AG08396 (cell line): ENCODE measurements around the gene GON7.
A peak's percentile ranks its signal among the peaks of the same experiment; 100 is the strongest.
"Not testable (repeated sequence)": the region's sequence is repeated elsewhere in the genome, so short reads cannot be mapped to it uniquely, and the experiment has no call there.

Experiments used
- DNase-seq: peaks from one replicate; pipeline ENCODE4 v3.0.0; 2012; ENCODE audit warnings: low spot score, mixed read lengths

Gene GON7

GRCh38 chr14:93206793-93207467, at the start of gene GON7, which contains the start of gene UBR7:
TSS of gene GON7 (minus strand) at chr14:93207065. CDS start at chr14:93207037, 28 bp downstream.
TSS of gene UBR7 (plus strand) at chr14:93207256. CDS start at chr14:93207292, 36 bp downstream.
- DNase-seq, result peak; percentile 96

- no peak for DNase-seq
Observed at GRCh38 chr14:93249128-93249831, 42.4 kb upstream of the GON7 start.

- DNase-seq, result no peak
Observed at GRCh38 chr14:93246534-93246933, 39.7 kb upstream of the GON7 start.

- DNase-seq, result no peak
Observed at GRCh38 chr14:93245764-93246420, 39.0 kb upstream of the GON7 start.

- DNase-seq, result no peak
Observed at GRCh38 chr14:93240678-93241000, 33.8 kb upstream of the GON7 start.

DNA sequence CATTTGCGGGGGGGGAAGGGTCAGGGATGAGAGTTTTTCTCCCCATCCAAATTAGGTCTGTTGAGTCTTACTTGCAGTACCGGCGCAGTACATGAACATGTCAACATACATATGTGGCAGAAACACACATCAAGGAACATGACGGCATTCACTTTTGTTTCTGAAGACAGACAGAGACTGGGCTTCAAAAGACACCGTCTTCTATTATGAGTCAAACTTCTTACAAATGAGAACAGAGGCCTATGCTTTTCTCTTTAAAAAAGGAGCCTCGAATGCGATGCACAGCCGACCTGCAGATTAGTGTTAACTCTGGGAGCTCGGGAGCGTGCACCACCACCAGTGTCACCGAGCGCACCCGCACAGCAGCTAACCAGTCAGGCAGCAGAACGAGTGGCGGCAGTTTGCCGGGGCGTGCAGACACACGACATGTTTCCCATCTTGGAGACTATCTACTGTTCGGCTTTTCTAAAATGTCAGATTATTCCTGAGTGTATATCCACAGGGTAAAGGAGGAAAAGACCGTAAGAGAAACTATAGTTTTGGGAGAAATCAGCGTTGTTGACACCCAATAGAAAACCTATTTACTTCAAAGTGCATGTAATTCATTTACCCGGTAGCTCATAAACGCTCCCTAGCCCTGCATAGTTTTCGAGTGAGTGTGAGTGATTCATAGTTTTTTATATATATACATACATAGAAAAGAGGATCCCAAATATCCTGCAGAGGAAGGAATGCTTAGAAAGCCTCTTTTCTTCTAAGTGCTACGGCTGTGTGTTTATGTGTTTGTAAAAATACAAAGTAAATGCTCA, 33.2 kb upstream of the GON7 start:
- DNase-seq, result peak; percentile 43

DNA sequence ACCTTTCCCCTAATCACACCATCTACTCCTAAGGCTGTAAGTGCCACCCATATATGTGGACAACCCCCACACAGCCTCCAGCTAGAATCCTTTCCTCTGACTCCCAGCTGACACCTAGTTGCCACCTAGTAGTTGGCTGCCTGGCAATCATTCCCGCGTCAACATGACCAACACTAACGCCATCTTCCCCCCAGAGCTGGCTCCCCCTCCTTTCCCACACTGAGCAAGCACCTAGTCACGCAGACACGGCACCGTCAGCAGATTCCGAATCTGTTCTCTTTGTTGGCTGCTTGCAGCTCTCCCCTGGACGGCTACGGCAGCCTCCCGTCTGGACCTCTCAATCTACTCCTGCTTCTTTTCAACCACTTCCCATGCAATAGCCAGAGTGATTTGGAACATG, 27.9 kb upstream of the GON7 start:
- DNase-seq, result peak; percentile 80

DNA sequence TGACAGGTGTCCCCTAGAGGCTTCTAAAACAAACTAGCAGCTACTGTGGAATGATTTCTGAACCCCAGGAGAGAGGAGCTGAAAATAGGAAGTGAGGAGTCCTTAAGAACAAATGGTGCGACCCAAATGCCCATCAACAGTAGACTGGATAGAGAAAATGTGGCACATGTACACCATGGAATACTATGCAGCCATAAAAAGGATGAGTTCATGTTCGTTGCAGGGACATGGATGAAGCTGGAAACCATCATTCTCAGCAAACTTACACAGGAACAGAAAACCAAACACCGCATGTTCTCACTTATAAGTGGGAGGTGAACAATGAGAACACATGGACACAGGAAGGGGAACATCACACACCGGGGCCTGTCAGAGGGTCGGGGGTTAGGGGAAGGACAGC, 26.2 kb upstream of the GON7 start:
- not testable (repeated sequence) for DNase-seq

DNA sequence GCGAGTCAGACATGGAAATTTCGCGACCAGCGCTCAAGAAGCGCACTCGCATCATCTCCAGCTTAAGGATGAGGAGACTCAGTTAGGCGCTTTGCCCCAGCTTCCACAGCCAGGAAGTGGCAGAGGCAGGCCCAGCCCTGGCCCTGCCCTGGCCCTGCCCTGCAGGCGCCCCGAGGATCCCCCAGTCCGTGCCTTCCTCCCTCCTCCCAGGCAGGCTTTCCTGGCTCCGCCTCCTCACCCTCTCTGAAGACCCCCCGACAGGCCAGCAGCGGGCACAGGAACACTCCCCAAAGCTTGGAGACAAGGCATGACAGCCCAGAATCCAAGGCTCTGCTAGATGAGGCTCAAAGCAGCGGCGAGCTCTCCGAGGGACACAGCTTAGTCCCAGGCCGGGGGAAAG, 25.3 kb upstream of the GON7 start:
- DNase-seq, result no peak

DNA sequence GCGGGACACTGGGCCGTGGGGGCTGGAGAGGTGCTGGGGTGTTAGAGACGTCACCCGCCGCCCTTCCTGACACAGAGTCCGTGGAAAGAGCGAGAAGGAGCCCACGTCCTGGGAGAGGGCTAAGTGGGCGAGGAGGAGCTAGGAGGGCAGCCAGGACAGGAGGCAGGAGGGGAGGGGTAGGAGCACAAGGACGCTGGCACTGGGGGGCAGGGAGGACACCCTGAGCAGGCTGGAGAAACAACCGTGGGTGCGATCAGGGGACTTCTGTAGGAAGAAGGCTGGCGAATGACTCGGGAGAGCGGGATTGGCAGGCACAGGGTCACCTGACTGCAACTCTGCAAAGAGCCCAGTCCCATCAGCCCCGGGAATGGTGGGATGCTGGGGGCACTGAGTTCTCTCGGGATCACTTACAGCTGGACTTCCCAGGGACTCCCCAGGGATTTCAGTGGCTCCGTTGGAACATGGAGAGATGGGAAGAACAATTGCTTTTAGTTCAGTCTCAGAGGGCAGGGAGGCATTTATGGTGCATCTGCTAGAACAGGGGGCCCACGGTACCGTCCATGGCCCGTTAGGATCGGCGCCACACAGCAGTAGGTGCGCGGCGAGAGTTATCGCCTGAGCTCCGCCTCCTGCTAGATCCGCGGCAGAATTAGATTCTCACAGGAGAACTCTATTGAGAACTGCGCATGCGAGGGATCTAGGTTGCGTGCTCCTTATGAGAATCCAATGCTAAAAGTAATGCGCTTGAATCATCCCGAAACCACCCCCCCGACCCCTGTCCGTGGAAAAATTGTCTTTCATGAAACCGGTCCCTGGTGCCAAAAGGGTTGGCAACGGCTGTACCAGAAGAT, 24.5 kb upstream of the GON7 start:
- peak; percentile 70 for DNase-seq

- DNase-seq, result no peak
Observed at GRCh38 chr14:93230539-93230938, 23.7 kb upstream of the GON7 start.

- DNase-seq, result no peak
Observed at GRCh38 chr14:93228550-93228949, 21.7 kb upstream of the GON7 start.

DNA sequence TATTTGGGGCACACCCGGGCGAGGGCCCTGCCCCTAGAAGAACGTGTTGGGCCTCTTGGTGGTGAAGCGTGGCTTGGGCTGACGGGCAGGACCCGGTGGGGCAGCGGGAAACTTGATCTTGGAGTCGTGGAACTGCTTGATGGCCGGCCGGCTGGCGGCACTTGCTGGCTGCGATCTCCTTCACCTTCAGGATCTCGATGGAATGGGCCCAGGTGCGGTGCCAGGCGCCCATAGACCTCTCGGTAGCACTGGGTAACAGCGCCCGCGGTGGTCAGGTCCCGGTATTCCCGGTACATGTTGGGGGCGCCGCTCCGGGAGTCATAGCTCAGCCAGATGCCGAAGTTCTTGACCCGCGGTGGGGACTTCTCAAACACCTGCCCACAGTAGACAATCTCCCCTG, 16.7 kb upstream of the GON7 start:
- no peak for DNase-seq

- DNase-seq, result no peak
Observed at GRCh38 chr14:93220509-93220908, 13.6 kb upstream of the GON7 start.

GRCh38 chr14:93219103-93219726, 12.3 kb upstream of the GON7 start:
- no peak for DNase-seq

DNA sequence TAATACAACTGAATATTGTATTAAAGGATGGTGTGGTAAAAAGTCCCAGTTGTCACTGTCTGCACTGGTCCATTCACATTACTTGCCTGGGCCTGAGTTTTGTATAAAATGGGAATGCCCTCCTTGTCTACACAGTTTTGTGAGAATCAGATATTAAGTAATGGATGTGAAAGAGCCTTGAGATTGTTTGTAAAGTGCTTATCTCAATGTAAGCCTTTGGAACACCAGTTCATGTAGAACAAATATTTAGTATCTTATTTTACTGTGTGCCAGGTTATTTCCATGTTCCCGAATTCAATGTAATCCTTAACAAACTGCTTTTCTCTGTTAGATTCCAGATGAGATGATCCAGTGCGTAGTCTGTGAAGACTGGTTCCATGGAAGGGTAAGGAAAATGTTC, 7.7 kb upstream of the GON7 start:
- no peak for DNase-seq

- DNase-seq, result no peak
Observed at GRCh38 chr14:93212432-93212831, 5.6 kb upstream of the GON7 start.

DNA sequence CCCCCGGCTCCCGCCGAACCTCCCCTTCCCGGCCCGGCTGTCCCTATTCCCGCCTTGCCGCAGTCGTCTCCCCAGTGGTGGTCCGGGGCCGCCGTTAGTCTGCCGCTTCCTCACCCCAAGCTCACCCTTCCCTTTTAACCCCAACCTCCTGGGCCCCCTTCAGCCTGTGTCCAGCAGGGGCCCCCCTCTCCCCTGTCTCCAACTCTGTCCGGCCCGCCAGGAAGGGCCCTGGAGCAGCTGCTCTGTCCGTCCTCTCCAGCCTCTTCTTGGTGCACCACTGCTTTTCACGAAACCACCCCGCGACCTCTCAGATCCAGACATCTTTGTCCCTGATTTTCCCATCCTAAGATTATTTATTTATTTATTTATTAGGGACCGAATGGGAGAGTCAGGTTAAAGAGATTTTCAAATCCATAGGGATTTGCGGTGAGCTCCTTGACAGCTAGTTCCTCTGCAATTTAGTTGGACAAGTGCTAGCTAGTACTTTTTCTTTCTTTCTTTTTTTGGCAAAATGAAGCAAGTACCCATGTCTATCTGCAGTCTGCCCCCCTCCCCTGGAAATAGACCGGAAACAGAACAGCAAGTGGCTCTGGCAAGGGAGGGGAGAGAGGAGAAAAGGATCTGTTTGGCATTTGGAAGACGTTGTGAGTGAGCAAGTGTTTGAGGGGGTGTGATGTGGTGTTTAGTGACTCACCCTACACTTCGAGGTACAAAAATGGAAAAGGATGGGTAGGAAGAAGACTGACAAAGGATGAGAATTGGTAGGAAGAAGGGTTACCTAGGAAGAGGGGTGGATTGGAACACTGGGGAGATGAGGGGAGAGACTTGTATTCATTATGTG, 823 bp upstream of the GON7 start:
- DNase-seq, result peak; percentile 74

DNA sequence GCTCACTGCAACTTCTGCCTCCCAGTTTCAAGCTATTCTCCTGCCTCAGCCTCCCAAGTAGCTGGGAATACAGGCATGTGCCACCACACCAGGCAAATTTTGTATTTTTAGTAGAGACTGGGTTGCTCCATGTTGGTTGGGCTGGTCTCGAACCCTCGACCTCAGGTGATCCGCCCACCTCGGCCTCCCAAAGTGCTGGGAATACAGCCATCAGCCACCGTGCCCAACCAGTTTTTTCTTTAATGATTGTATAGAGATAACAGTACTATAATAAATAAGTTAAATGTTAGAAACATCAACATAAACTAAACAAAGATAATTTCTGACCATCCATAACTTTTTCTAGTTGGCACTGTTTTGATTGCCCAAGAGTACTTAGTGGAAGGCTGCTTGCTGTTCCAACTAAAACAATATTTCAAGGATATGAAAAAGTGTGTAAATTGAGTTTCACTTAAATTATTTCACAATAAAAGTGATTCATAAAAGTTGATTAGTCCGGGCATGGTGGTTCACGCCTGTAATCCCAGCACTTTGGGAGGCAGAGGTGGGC, 5.6 kb downstream of the GON7 start:
- no peak for DNase-seq

GRCh38 chr14:93200553-93200952, 6.3 kb downstream of the GON7 start:
- DNase-seq, result no peak
